ENCODE measurements around the gene TMTC4. TPM values are rescaled to one million over a fixed set of nuclear protein-coding genes. Genes with fewer than 3 reads are reported as not detected.

The TMTC4 gene
- total RNA-seq, 1 experiment from 2014 or later = 28.1 TPM

DNA sequence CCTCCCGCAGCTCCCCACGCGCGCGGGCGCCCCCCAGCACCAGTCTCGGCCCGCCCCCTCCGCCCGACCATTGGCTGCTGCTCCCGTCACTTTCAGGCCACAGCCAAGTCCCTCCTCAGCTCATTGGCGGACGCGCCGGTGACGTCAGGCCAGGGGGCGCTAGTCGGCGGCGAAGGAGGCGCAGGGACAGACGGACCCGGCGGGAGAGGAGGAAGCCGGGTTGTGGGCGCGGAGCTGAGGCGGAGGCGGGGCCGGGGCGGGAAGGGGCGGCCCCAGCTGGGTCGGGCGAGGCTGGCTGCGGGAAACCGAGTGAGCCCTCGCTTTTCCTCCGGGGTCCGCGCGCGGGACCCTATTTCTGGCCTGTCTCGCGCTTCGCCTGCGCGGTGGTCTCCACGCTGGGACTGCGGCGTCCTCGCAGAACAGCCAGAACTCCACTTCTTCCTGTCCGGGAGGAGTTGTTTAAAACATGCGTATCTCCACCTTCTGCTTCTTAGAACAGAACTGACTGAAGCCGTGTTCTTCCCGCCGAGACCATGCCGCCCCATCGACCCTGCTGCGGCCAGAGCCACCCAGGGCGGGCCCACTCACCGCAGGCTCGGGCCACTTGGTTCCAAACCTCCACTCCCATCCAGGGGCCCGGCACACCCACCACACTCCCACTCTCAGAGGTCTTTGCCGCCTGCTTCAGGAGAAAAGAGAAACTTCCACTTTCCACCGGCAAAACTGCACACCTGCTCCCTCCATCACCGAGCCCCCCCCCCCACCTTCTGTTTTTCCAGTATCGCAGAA lies 471 bp upstream of the TMTC4 start:
- TF ChIP-seq, protein P1, sequence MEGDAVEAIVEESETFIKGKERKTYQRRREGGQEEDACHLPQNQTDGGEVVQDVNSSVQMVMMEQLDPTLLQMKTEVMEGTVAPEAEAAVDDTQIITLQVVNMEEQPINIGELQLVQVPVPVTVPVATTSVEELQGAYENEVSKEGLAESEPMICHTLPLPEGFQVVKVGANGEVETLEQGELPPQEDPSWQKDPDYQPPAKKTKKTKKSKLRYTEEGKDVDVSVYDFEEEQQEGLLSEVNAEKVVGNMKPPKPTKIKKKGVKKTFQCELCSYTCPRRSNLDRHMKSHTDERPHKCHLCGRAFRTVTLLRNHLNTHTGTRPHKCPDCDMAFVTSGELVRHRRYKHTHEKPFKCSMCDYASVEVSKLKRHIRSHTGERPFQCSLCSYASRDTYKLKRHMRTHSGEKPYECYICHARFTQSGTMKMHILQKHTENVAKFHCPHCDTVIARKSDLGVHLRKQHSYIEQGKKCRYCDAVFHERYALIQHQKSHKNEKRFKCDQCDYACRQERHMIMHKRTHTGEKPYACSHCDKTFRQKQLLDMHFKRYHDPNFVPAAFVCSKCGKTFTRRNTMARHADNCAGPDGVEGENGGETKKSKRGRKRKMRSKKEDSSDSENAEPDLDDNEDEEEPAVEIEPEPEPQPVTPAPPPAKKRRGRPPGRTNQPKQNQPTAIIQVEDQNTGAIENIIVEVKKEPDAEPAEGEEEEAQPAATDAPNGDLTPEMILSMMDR (conservative IDR thresholded peaks at IDR 0.05) = peak; percentile 41; the same call in 2 of the 3 replicates
- Histone ChIP-seq H3K23ac (ENCODE audit: insufficient read length, low read depth, low read length) (no peak overlapping the region), H3K79me1 (ENCODE audit: insufficient read depth, low read depth, low read length, poor library complexity, severe bottlenecking) (no peaks in the 10 kb centered on the region), H3K4ac (ENCODE audit: low read depth, low read length) (no peak overlapping the region), H3T11ph (ENCODE audit: low read length) (no peak overlapping the region), H3K4me1 (ENCODE audit: insufficient read depth, low read length) (no peaks in the 10 kb centered on the region), H2BK5ac (ENCODE audit: insufficient read length, low read length) (no peak overlapping the region), H2BK20ac (ENCODE audit: low read depth, low read length, poor library complexity, severe bottlenecking) (no peak overlapping the region), H3K9me3 (ENCODE audit: control insufficient read depth, low read depth, low read length) (no peaks in the 10 kb centered on the region), H3K18ac (ENCODE audit: insufficient read length, low read depth, low read length) (no peak overlapping the region), H2AK5ac (ENCODE audit: insufficient read length, low read length) (no peak overlapping the region), H4K20me1 (ENCODE audit: control insufficient read depth, insufficient read depth, insufficient read length) (no peaks in the 10 kb centered on the region), H2BK120ac (ENCODE audit: low read depth, low read length, poor library complexity, severe bottlenecking) (no peak overlapping the region), H3K14ac (ENCODE audit: insufficient read depth, low read length) (0 out of 2 replicates have a peak overlapping the region, but pooled peaks have one; percentile 24), H3K23me2 (ENCODE audit: insufficient read length, low read depth, low read length, poor library complexity, severe bottlenecking) (peaks cover 13% of the 10 kb centered on the region), H3K4me2 (ENCODE audit: insufficient read depth, insufficient read length, low read length) (peak overlapping the region; percentile 87), H3K27me3 (ENCODE audit: insufficient read depth, low read length) (no peaks in the 10 kb centered on the region; the same call in 1 of the 2 replicates), H3K56ac (ENCODE audit: insufficient read length, low read depth, low read length) (no peak overlapping the region), H4K8ac (replicated peaks; ENCODE audit: insufficient read length, low read depth, low read length) (no peak overlapping the region), H4K91ac (ENCODE audit: insufficient read length, low read depth, low read length) (no peak overlapping the region), H2BK15ac (ENCODE audit: low read depth, low read length) (no peak overlapping the region), H3K79me2 (ENCODE audit: insufficient read depth, low read length) (no peaks in the 10 kb centered on the region; the same call in 1 of the 2 replicates), H3K27ac (ENCODE audit: insufficient read length, low read depth, low read length) (no peak overlapping the region), H2AFZ (ENCODE audit: low read length) (no peak overlapping the region), H2BK12ac (ENCODE audit: insufficient read length, low read depth, low read length) (no peak overlapping the region), H4K5ac (ENCODE audit: insufficient read length, low read depth, low read length) (no peak overlapping the region), H3K9ac (ENCODE audit: extremely low read depth, insufficient read length, low read length) (peak overlapping the region; percentile 64)
- H3K4me3 Mint-ChIP-seq = peak overlapping the region; percentile 77 to 80
- H3K27me3 Mint-ChIP-seq (ENCODE audit: low read depth) = peaks cover 18% of the 10 kb centered on the region
- WGBS (ENCODE audit: extremely low coverage, insufficient read length, low lambda C conversion rate) = no CpG with 5 or more reads among the region's 67 CpGs
- DNase-seq = peak; percentile 99
- no peaks in the 10 kb centered on the region; a peak in 2 of 5 replicates for H3K9me3 Mint-ChIP-seq
- peaks cover 26 to 27% of the 10 kb centered on the region in 2 experiments for H3K4me1 Mint-ChIP-seq
- H3K27ac Mint-ChIP-seq = no peak overlapping the region; a peak in 1 of 7 replicates
- peaks cover 0 to 4% (median 0%) of the 10 kb centered on the region in 3 experiments; a peak in 3 of 7 replicates for H3K36me3 Mint-ChIP-seq (ENCODE audit: insufficient read depth in 1 of 3, low read depth in 3 of 3)
